T-helper 2 cell treated with Interferon-gamma antibody and Interleukin-4, amounts not matched to agents 5 μg/mL and 100 μg/mL, for 36 hours (primary cell): Measurements from ENCODE around the gene COBL.

Experiments used
- DNase-seq: peaks from one replicate; pipeline ENCODE4 v3.0.0; 2021; ENCODE audit warnings: low spot score
- H3K27ac Mint-ChIP-seq: one replicate; pipeline ENCODE4 v1.8.0; 2021; ENCODE audit warnings: mild to moderate bottlenecking, mixed read lengths
- H3K27me3 Mint-ChIP-seq: one replicate; pipeline ENCODE4 v1.8.0; 2021; ENCODE audit warnings: low read depth, mixed read lengths
- H3K36me3 Mint-ChIP-seq: one replicate; pipeline ENCODE4 v1.8.0; 2021; ENCODE audit warnings: low read depth, mixed read lengths
- H3K4me1 Mint-ChIP-seq: one replicate; pipeline ENCODE4 v1.8.0; 2021; ENCODE audit warnings: low read depth, mixed read lengths
- H3K4me3 Mint-ChIP-seq: one replicate; pipeline ENCODE4 v1.8.0; 2022; ENCODE audit warnings: mild to moderate bottlenecking, moderate library complexity, mixed read lengths
- H3K9me3 Mint-ChIP-seq: one replicate; pipeline ENCODE4 v1.8.0; 2021; ENCODE audit warnings: mixed read lengths

COBL gene

DNA sequence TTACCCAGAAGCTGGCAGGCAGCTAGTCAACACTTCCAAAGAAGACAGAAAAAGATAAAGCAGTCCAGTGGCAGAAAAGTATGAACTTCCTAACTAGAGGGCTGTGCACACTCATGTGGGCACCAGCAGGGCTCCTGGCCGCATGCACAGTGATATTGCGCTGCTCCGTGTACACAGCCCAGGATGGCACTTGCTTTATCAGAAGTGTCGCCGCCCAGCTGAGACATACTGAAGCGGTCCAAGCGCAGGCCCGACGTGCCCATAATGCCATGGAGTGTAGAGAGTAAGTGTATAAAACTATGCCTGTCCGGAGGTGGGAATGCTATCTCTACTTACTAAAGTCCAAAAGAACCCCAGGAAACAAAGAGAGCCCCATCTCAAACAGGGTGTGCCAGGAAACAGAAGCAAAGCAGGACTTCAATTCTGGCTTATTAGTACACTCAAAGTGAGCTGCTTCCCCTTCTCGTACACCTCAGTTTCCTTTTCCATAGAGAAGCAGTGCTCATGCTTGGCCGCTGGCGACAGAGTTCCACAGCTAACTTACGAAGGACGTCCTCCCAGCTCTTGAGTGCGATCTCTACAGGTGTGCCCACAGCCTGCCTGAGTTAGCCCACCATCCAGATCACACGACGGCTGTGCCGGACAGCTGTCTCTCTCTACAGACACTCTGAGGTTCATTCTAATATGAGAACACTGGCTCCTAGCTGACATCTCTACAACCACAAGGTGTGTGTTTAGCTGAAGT lies 234.3 kb downstream of the COBL start:
- Mint-ChIP-seq H3K4me1 (no peaks in the 10 kb centered on the region), H3K4me3 (no peak overlapping the region), H3K27ac (no peak overlapping the region), H3K36me3 (no peaks in the 10 kb centered on the region), H3K27me3 (peaks cover 2% of the 10 kb centered on the region), H3K9me3 (no peaks in the 10 kb centered on the region)
- no peak for DNase-seq

DNA sequence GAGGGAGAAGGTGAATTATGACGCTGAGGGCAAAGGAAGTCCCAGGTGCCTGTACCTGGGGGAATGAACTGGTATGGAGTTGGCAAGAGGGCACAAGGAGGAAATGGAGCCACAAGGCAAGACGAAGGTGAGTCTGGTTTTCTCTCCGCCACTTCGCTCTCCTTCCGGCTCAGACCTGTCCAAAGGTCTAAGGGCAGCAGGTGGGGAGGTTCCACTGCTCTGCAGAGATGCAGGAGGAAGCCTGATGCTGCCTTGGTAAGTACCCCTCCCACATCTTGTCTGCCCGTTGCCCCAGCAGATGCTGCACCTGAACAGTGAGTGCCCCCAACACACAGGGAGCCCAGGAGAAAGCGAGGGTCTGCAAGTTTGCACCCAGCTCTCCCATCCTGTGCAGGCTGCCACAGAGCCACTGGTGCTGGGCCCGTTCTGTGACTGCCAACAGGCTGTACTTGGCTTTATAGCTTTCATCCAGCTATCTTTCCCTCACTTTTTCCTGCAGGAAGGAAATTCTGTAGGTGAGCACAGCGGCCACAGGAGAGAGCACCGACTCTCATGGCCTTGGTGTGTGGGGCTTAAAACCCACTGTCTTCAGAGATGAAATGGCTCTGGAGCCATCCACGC lies 235.2 kb downstream of the COBL start:
- Mint-ChIP-seq H3K9me3 (no peaks in the 10 kb centered on the region), H3K4me1 (no peaks in the 10 kb centered on the region), H3K36me3 (no peaks in the 10 kb centered on the region)

DNA sequence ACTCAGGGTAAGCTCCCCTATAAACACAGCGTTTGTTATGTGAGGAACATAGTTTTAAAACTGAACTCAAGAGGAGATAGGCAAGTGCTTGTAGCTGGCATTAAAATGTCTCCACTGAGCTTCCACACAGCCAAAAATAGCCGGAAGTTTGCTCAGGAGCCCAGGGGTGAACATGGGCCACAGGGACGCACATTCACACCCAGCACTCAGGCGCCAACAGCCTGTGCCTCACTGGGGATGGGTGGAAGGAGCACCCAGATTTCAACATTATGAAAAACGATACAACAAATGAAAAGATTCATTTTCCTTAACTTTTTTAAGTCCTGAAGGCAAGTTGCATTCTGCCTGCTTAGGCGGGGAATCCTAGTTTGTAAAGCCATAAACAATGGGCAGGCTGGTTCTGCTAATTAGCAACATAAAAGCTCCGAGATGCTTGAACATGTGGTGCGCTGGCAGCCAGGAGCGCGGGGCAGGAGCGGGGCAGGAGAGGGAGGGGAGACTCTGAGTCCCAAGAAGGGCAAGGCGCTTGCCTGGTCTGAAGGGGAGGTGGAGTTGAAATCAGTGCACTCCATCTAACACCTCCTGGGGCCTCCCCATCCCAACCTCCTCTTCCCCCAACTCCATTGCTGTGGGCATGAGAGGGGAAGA lies 235.9 kb downstream of the COBL start:
- Mint-ChIP-seq H3K27ac (no peak overlapping the region), H3K9me3 (no peaks in the 10 kb centered on the region), H3K27me3 (no peaks in the 10 kb centered on the region)

More for the DNA sequence above, 235.2 kb downstream of the COBL start:
- peaks cover 2% of the 10 kb centered on the region for H3K27me3 Mint-ChIP-seq
- no peak overlapping the region for H3K27ac Mint-ChIP-seq
- no peak overlapping the region for H3K4me3 Mint-ChIP-seq
- no peak for DNase-seq

DNA sequence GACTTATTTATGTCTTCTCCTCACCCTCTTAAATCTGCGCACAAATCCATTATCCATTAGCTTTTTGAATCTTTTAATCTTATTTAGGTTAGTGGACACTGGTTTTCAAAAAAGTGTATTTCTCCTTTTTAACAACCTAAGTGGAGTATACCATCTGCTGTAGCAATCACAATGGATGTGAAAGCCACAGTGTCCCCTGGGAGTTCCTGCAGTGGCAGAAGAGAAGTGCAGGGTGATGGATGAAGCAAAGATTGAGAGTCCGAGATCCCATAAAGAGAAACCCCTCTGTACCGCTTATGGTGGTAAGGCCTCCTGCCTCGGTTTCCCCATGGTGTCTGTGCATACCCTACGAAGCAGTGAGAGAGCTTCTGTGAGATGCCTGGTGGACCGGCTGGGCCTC lies 236.4 kb downstream of the COBL start:
- no peaks in the 10 kb centered on the region for H3K27me3 Mint-ChIP-seq
- DNase-seq, result no peak
- no peak overlapping the region for H3K27ac Mint-ChIP-seq
- no peaks in the 10 kb centered on the region for H3K4me1 Mint-ChIP-seq
- no peak overlapping the region for H3K4me3 Mint-ChIP-seq
- no peaks in the 10 kb centered on the region for H3K9me3 Mint-ChIP-seq
- no peaks in the 10 kb centered on the region for H3K36me3 Mint-ChIP-seq

More for the DNA sequence above, 235.9 kb downstream of the COBL start:
- Mint-ChIP-seq H3K4me1 (no peaks in the 10 kb centered on the region), H3K36me3 (no peaks in the 10 kb centered on the region), H3K4me3 (no peak overlapping the region)
- no peak for DNase-seq

GRCh38 chr7:51079494-51079893 lies 237.1 kb downstream of the COBL start:
- no peak overlapping the region for H3K27ac Mint-ChIP-seq
- H3K36me3 Mint-ChIP-seq, result no peaks in the 10 kb centered on the region
- H3K4me1 Mint-ChIP-seq, result no peaks in the 10 kb centered on the region
- no peak for DNase-seq
- no peaks in the 10 kb centered on the region for H3K27me3 Mint-ChIP-seq
- no peak overlapping the region for H3K4me3 Mint-ChIP-seq
- no peaks in the 10 kb centered on the region for H3K9me3 Mint-ChIP-seq

DNA sequence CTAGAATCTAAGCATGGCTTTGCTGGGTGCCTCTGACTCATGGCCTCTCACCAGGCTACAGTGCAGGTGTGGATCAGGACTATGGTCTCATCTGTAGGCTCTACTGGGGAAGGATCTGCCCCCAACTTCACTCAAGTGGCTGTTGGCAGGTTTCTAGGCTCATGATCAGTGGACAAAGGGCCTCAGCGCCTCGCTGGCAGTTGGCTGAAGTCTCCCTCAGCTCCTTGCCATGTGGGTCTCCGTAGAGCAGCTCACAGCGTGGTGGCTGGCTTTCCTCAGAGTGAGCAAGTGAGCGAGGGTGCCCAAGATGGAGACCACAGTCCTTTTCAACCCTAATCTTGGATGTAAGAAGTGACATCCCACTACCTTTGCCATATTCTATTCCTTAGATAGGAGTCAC lies 238.0 kb downstream of the COBL start:
- H3K27ac Mint-ChIP-seq, result no peak overlapping the region
- no peaks in the 10 kb centered on the region for H3K4me1 Mint-ChIP-seq
- no peaks in the 10 kb centered on the region for H3K27me3 Mint-ChIP-seq

GRCh38 chr7:51077987-51078370 lies 238.6 kb downstream of the COBL start:
- H3K9me3 Mint-ChIP-seq, result no peaks in the 10 kb centered on the region
- no peaks in the 10 kb centered on the region for H3K4me1 Mint-ChIP-seq
- no peak for DNase-seq
- H3K4me3 Mint-ChIP-seq, result no peak overlapping the region
- H3K36me3 Mint-ChIP-seq, result no peaks in the 10 kb centered on the region
- no peaks in the 10 kb centered on the region for H3K27me3 Mint-ChIP-seq
- H3K27ac Mint-ChIP-seq, result no peak overlapping the region

More for the DNA sequence above, 238.0 kb downstream of the COBL start:
- Mint-ChIP-seq H3K4me3 (no peak overlapping the region), H3K36me3 (no peaks in the 10 kb centered on the region), H3K9me3 (no peaks in the 10 kb centered on the region)
- no peak for DNase-seq

GRCh38 chr7:51077316-51077986 lies 239.2 kb downstream of the COBL start:
- Mint-ChIP-seq H3K36me3 (no peaks in the 10 kb centered on the region), H3K27ac (no peak overlapping the region), H3K27me3 (no peaks in the 10 kb centered on the region), H3K9me3 (no peaks in the 10 kb centered on the region), H3K4me3 (no peak overlapping the region), H3K4me1 (no peaks in the 10 kb centered on the region)
- DNase-seq, result no peak

GRCh38 chr7:51075681-51076580 lies 240.7 kb downstream of the COBL start:
- Mint-ChIP-seq H3K9me3 (no peaks in the 10 kb centered on the region), H3K36me3 (no peaks in the 10 kb centered on the region), H3K27ac (no peak overlapping the region), H3K4me3 (no peak overlapping the region), H3K4me1 (no peaks in the 10 kb centered on the region), H3K27me3 (no peaks in the 10 kb centered on the region)
- DNase-seq, result no peak

GRCh38 chr7:51073171-51073570 lies 243.4 kb downstream of the COBL start:
- no peak overlapping the region for H3K4me3 Mint-ChIP-seq
- H3K36me3 Mint-ChIP-seq, result no peaks in the 10 kb centered on the region
- DNase-seq, result no peak
- H3K27ac Mint-ChIP-seq, result no peak overlapping the region
- no peaks in the 10 kb centered on the region for H3K4me1 Mint-ChIP-seq
- H3K27me3 Mint-ChIP-seq, result no peaks in the 10 kb centered on the region
- no peaks in the 10 kb centered on the region for H3K9me3 Mint-ChIP-seq

GRCh38 chr7:51072281-51072680 lies 244.3 kb downstream of the COBL start:
- Mint-ChIP-seq H3K36me3 (no peaks in the 10 kb centered on the region), H3K4me1 (no peaks in the 10 kb centered on the region), H3K9me3 (no peaks in the 10 kb centered on the region), H3K4me3 (no peak overlapping the region), H3K27me3 (no peaks in the 10 kb centered on the region), H3K27ac (no peak overlapping the region)
- DNase-seq, result no peak

- H3K9me3 Mint-ChIP-seq, result no peaks in the 10 kb centered on the region
- no peak overlapping the region for H3K4me3 Mint-ChIP-seq
- H3K4me1 Mint-ChIP-seq, result no peaks in the 10 kb centered on the region
- no peak overlapping the region for H3K27ac Mint-ChIP-seq
- DNase-seq, result no peak
- no peaks in the 10 kb centered on the region for H3K27me3 Mint-ChIP-seq
- no peaks in the 10 kb centered on the region for H3K36me3 Mint-ChIP-seq
Measured at GRCh38 chr7:51071427-51071826, 245.2 kb downstream of the COBL start.

DNA sequence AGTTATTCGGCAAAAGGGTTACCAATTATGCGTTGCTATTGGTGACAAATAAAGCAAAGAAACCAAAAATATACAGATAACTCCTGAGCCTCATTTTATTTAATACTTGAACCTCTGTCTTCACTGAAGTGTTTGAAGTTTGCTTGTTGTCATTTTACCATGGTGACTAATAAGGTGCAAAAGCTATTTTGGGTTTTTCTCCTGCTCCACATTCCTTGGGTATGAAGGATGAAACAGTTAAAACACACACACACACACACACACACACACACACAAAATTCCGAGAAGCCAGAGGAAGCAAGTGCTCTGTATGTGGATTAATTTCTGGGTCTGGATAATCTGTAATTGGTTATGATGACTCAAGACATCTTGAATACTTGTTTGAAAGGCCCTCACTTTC lies 246.5 kb downstream of the COBL start:
- Mint-ChIP-seq H3K9me3 (no peaks in the 10 kb centered on the region), H3K4me3 (no peak overlapping the region), H3K36me3 (no peaks in the 10 kb centered on the region), H3K27ac (no peak overlapping the region), H3K4me1 (no peaks in the 10 kb centered on the region), H3K27me3 (no peaks in the 10 kb centered on the region)
- DNase-seq, result no peak
